ENCODE measurements around the gene TCERG1.

DNA sequence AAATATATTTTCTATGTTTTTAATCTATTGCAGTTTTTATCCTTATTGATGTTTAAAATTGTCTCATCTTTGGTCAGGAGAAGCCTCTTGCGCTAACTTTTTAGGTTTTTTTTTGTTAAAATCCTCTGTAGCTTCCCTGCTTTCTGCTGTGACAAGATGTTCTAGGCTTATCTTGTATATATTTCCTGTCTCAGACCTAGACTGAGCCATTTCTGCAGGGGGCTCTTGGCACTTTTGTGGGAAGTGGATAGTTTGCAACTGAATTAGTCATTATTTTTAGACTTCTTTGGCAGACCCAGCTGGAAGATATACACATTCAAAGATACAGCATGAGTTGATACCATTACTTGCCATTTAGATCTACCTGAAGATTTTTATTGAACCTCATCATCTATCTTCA, 28.8 kb downstream of the TCERG1 start:
- TF ChIP-seq BRF1 (IDR thresholded peaks at IDR 0.05; ENCODE audit: borderline replicate concordance, extremely low read depth, insufficient read length) (no peak), TAF1 (IDR thresholded peaks at IDR 0.05; ENCODE audit: control insufficient read depth, extremely low read depth, insufficient read depth, low read length, severe bottlenecking) (no peak), CBFB (CRISPR knock-in tag; IDR thresholded peaks at IDR 0.05) (no peak), MTA2 (IDR thresholded peaks at IDR 0.05; ENCODE audit: low read depth) (no peak), PURB (CRISPR knock-in tag; IDR thresholded peaks at IDR 0.05; ENCODE audit: low read depth) (no peak), ZNF76 (CRISPR knock-in tag; IDR thresholded peaks at IDR 0.05; ENCODE audit: borderline replicate concordance) (no peak)
- TF ChIP-seq, protein P1, sequence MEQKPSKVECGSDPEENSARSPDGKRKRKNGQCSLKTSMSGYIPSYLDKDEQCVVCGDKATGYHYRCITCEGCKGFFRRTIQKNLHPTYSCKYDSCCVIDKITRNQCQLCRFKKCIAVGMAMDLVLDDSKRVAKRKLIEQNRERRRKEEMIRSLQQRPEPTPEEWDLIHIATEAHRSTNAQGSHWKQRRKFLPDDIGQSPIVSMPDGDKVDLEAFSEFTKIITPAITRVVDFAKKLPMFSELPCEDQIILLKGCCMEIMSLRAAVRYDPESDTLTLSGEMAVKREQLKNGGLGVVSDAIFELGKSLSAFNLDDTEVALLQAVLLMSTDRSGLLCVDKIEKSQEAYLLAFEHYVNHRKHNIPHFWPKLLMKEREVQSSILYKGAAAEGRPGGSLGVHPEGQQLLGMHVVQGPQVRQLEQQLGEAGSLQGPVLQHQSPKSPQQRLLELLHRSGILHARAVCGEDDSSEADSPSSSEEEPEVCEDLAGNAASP (IDR thresholded peaks at IDR 0.05) = no peak
- TF ChIP-seq, protein P2, sequence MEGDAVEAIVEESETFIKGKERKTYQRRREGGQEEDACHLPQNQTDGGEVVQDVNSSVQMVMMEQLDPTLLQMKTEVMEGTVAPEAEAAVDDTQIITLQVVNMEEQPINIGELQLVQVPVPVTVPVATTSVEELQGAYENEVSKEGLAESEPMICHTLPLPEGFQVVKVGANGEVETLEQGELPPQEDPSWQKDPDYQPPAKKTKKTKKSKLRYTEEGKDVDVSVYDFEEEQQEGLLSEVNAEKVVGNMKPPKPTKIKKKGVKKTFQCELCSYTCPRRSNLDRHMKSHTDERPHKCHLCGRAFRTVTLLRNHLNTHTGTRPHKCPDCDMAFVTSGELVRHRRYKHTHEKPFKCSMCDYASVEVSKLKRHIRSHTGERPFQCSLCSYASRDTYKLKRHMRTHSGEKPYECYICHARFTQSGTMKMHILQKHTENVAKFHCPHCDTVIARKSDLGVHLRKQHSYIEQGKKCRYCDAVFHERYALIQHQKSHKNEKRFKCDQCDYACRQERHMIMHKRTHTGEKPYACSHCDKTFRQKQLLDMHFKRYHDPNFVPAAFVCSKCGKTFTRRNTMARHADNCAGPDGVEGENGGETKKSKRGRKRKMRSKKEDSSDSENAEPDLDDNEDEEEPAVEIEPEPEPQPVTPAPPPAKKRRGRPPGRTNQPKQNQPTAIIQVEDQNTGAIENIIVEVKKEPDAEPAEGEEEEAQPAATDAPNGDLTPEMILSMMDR (IDR thresholded peaks at IDR 0.05 in 2 of 3, conservative IDR thresholded peaks at IDR 0.05 in 1 of 3; ENCODE audit: insufficient read depth in 2 of 3, low read depth in 1 of 3, low read length in 3 of 3) = no peak
